Skeletal muscle cell (primary cell): Measurements from ENCODE around the gene PLGRKT.
"Not testable (repeated sequence)": the region's sequence is repeated elsewhere in the genome, so short reads cannot be mapped to it uniquely, and the experiment has no call there.

ENCODE experiments used
- DNase-seq: peaks from one replicate; pipeline ENCODE4 v3.0.0-alpha.2; 2010; ENCODE audit warnings: low read depth
- H3K4me3 ChIP-seq: 2 replicates; pipeline ENCODE4 v1.5.1; 2011; ENCODE audit warnings: low read depth, mild to moderate bottlenecking, control low read depth, low read length, moderate library complexity

Gene PLGRKT

DNA sequence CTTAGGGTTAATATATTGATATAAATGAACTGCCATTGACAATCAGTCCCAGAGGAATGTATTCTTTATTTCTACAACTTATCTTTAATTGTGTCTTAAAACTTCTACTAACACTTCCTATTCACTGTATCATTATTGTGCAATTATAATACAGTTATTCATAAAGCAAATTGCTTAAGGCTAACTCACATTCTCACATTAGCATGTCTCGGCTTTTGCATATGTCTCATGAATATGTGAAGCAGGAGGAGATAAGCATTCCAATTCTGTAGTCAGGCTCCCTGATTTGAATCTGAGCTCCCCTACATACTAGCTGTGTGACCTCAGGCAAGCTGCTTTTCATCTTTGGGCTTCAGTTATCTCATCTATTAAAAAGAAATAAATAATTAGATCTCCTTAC lies 45.4 kb downstream of the PLGRKT start:
- H3K4me3 ChIP-seq: no peak overlapping the region
- DNase-seq: no peak

DNA sequence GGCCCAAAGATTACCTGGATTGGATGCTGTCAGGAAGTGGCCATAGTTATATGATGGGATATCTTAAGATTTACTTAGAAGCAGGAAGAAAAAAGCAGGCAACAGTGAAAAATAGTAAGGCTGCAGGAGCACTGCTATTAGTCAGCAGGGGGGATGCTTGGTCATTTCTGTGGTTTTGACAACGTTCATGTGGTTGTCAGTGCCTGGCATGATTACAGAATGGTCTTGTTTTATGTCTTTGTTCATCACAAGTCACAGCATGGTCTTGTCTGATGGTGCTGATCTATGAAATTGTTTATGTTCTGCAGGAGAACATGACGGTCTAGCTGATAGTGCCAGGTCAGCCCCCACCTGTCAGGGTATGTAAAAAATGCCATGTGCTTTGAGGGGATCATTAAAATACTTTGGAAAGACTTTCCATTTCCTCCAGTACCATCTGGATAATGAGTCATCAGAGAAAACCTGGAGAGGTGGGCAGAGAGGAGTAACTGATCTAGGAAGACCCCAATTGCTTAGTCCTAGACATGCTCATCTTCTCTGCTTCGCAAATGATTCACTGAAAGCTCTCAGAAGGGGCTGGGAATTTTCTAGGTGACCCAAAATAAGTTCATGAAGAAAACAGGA lies 48.5 kb downstream of the PLGRKT start:
- DNase-seq: peak; percentile 93
- H3K4me3 ChIP-seq: no peak overlapping the region

DNA sequence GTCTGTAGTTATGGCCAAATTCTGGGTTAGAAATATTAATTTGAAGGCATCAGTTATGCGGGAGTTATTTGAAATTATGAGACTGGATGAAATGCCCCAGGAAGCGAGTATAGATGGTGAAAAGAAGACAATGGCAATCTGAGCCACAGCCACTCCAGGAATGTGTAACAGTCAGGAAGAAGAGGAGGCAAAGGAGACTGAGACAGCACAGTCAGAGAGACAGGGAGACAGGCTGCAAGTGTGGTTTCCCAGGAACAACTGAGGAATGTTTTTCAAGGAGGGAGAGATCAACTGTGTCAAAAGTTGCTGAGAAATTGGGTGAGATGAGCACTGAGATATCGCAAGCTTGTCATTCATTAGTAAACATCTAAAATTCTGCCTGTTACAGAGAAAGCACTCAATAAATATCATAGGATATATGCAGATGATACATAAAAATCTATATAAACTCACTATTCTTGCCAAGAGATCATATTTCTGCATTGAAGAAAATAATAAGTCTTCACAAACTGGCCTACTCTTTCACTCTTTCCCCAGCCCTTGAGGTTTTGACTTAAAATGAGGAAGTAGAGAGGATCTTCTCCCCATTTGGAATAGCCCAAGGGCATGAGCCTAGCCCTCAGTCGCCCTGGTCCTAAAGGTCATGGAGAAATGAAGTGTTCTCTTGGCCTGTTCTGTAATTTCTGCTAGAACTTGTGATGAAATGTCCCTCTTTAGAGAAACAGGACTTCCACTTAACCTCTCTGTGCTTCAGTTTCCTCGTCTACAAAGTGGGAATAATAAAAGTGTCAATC lies 49.5 kb downstream of the PLGRKT start:
- no peak overlapping the region for H3K4me3 ChIP-seq
- DNase-seq: peak; percentile 55

DNA sequence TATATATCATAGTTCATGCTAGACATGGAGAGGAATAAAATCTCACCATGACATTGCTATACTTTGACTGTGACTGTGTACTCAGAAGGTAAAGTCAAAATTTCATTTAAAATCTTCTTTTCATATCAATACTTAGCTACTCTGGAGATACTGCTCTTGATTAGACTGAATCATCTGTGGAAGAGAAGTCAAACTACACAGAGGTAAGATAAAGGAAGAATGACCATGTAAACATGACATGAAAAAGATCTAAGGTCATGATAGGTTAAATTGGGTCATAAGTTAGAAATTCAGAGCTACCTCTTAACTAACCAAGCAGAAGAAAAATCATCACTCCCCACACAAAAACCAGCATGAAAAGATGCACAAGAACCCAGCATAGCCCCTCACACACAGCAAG lies 53.3 kb downstream of the PLGRKT start:
- no peak overlapping the region for H3K4me3 ChIP-seq
- no peak for DNase-seq

DNA sequence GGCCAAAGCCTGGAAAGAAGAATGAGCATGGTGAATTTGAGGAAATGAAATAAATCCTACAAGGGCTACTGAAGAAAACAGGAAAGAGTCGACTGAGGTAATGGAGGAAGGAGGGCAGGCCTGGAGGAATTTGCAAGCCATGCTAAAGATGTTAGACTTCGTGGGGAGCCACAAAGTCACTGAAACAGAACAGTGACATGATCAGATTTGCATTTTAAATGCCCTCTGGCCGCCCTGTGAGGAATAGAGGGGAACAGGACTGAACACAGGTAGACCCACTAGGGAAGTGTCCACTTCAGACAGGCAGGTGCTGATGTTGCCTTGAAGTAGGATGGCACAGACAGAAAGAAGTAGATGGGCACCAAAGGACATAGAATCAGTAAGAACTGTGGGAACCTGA lies 55.2 kb downstream of the PLGRKT start:
- no peak overlapping the region for H3K4me3 ChIP-seq
- DNase-seq: no peak

DNA sequence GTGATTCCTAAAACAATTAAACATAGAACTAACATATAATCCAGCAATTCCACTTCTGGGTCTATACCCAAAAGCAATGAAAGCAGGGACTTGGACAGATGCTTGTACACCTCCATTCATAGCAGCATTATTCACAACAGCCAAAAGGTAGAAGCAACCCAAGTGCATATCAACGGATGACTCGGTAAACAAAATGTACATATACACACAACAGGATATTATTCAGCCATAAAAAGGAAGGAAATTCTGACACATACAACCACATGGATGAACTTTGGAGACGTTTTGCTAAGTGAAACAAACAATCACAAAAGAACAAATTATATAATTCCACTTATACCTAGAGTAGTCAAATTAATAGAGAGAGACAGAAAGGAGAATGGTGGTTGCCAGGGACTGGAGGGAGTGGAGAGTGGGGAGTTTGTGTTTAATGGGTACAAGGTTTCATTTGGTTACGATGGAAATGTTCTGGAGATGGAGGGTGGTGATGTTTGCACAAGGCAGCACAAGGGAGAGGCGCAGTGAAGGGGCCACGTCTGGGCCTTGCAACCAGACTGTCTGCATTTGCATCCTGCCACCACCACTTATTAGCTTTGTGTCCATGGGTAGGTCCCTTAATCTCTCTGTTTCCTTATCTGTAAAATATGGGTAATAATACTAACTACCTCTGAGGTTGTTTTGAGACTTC lies 61.8 kb downstream of the PLGRKT start:
- no peak overlapping the region for H3K4me3 ChIP-seq
- no peak for DNase-seq

DNA sequence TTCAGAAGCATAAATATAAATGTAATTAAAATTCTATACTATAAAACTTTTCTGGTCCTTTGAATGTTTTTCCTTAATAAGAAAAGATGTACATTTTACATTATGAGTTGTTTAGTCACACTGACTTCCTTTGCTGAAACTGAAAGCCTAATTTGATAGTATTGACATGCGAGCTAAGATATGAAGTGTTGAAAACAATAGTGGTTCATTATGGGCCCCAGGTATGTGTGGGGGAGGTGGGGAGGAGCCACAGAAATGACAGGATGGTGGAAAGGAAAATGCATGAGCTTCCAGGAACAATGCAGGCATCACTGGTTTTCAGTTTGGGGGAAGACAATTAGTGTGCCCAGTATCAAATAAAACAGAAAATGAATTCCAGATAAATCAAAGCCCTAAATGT lies 62.6 kb downstream of the PLGRKT start:
- no peak overlapping the region for H3K4me3 ChIP-seq
- no peak for DNase-seq

DNA sequence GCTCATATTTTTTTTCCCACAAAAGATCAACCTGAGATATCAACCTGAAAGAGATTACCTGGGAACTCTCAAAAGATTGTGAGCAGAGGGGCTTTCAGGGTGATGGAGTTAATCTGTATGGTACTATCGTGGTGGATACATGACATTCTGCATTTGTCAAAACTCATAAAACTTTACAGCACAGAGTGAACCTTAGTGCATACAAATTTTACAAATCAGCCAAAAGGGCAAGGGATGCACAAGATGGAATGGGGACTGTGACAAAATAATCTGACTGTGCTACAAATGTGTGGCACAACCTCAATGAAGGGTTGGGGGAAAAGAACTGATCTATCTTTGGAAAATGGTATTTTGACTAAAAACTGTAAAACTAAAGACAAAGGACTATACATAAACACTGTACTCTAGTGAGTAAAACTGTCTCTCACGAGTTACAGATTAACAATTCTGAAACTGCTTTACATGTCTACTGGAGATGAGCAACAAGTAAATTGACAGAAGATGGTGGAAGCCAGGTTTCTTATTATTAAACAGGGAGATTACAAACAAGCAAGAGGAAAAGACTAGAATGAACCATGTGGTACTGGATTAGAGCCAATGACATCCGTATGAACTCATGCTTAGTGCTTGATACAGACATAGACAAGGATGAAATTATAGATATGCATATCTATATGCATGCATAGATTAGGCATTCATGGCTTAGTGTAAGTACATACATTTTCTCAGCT lies 73.3 kb downstream of the PLGRKT start:
- DNase-seq: no peak
- H3K4me3 ChIP-seq: no peak overlapping the region

DNA sequence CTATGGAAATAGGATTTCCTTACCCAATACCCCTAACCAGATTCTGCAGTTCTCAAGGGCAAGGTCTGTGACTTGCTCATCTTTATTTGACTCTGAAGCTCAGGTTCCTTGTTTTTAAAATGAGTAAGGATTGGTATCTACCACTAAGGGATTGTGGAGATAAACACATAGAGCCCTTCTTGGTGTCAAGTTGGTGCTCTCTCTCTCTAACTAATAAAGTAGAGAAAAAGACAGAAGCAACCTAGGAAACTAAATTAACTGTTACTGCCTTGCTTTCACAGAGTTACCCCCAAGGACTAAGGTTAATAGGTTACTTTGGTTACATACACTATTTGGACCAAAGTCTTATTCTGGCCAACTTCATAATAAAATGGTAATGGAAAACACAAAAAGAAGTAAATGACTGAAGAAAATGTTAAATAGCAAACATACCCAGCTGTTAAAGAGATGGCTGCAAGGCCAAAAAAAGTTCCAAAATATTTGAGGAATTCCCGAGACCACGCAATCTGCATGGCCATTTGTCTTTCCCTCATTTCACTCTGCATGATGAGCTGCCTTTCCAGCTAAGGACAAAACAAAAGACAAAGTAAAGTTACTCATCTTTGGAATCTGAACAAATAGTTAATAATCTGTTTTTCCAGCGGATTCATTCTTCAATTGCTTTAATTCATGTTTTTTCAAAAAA lies 76.3 kb downstream of the PLGRKT start:
- no peak for DNase-seq
- no peak overlapping the region for H3K4me3 ChIP-seq

DNA sequence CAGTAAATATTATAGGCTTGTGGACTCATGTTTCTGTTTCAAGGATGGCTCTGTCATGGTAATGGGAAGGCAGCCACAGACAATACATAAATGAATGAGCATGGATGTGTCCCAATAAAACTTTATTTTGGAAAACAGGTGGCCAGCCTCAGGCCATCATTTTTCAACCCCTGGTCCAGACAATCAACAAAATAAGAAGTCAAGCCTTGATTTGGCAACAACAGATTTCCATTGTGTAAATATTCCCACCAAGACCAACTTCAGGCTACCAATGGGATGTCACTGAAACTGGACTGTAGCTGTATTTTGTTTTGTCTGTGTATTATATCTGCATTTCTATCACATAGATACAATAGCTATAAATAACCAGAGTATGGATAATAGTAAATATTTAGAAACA lies 77.4 kb downstream of the PLGRKT start:
- no peak overlapping the region for H3K4me3 ChIP-seq
- DNase-seq: no peak

DNA sequence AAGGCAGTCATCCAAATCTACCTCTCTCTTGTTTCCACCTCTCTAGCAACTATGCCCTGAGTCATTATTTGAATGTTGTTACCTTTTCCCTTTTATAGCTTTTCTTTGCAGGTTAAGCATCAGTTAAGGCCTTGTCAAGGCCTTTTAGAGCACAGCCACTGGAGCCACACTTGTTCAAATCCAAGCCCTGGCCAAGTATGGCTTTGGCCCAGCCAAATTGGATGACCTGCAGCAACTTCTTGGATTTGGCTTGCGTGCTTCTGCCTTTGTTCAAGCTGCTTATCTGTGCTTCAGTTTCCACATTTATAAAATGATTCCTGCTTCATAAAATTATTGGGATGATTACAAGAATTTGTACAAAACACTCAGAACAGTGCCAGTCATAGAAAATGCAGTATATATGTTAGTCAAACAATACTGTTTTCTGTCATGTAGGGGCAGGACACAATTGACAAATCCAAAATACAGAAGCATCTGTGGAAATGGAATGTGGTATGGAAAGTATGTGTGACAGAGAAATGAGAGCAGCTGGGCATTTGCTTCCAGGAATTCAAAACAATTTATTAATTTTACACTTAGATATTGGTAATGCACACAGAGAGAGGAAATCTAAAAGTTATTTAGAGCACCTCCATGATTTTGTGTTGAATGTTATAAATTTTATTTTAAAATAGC lies 80.2 kb downstream of the PLGRKT start:
- H3K4me3 ChIP-seq: no peak overlapping the region
- no peak for DNase-seq

DNA sequence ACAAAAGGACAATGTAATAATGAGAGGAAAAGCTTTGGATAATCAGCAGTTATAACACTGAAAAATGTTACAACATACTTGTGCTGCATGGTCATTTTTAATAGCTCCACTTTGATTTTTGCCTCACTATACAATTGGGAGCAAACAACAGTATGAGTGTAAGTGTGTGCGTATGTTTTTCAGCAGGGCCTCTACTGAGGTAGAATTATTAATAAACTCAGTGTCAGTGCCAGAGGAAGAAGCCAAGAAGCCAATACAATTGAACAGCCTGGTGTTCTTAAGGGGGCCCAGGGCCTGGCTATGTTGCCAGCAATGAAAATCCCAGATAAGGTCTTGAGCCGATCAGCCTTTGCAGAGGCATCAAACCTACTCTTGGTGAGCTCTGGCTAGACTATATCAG lies 81.9 kb downstream of the PLGRKT start:
- no peak for DNase-seq
- H3K4me3 ChIP-seq: no peak overlapping the region

DNA sequence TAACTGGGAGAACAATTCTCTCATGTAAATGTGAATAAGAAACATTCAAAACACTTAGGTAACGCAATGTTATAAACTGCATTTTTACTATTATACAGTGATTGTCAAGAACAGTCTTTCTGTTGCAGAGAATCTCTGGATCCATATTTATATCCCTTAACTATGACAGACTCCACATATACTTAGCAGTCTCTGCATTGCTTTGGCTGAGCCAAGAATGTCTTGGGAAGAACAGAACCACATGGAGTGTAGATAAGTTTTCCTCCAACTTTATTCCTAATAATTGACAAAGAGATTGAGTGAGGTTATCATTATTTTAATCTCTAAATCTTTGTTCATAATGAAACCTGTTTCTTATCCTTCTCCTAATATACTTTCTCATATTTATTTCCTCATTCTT lies 82.5 kb downstream of the PLGRKT start:
- no peak overlapping the region for H3K4me3 ChIP-seq
- DNase-seq: no peak

DNA sequence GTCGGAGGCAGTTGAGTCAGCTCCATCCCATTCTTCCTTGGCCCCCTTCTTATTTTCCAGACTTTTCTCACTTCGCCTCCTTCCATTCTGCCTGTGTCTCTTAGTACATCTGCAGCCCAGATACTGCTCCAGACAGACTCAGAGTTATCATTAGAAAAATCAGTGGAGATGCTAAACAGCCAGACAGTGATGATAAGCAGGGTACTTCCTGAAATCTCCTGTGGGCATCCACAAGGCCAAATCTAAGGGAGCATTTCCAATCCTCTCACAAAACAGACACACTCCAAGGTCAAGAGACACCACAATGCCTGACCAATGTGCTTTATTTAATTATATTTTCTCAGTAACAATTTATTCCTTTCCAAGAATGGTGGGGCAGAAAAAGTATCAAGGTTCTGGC lies 83.5 kb downstream of the PLGRKT start:
- H3K4me3 ChIP-seq: no peak overlapping the region
- DNase-seq: no peak

DNA sequence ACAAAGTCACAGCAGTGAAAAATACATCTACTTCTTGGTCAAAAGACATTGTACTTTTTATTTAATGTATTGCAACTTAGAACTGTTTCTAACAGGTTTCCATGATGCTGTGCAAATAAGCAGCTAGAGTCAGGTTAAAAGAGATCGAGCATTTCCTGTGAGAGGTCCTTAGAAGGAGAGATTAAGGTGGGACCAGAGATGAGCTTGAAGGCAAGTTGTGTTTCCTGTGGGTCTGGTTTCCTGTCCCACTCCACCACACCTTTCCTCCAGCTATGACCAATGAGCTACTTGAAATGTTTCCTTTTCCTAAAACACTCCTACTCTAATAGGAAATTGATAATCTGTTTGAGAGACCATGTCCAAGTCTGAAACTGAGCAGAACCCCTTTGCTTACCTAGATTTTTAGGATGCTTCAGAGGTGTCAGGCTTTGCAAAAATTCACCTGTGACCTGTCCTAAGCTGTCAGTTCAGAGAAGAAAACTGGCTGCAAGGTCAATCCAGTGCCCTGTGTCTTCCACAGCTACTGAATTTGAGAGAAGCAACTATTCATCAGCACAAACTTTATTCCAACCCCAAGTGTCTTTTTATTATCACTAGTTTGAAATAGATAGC lies 85.0 kb downstream of the PLGRKT start:
- H3K4me3 ChIP-seq: no peak overlapping the region
- no peak for DNase-seq

DNA sequence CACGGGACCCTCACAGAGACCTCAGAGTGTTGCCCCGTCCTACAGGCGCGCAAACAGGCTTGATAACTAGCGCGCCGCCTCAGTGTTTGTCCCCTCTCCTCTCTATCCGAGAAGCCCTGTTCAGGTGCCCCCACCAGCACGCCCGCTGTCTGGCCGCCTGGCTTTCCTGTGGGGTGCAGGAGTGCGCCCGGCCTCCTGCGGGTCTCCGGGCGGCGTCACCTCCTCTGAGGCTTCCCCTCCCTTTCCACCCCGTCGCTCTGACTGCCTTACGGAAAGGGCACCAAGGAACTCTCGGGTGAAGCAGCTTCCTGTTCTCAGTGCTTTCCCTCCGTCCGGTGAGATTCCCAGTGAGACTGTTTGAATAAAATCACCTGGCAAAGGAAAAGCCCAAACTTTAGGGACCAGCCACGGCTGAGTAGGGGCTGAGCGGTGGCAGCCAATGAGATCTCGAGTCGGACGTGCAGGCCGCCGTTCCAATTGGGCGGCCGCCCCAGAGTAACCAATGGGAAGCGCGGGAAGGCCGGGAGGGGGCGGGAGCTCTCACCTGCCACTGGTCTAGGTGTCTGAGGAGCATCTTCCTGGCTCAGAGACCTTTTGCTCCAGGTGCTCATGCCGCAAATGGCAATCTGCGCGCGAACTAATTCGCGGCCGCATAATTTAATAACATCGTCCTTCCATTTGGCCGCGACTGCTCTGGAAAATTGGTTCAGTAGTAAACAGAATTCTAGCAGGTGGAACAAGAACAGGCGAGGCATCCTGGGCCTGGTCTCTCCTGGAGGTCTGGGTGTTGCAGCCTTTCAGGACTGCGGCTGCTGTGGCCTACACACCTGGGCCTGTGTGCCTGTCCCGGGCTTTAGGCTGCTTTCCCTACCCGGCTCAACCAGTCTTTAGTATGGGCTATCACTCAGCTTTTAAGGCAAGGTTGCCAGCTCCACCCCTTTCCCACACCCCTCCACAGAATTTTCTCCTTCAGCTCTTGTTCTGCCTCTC lies 98.4 kb downstream of the PLGRKT start, which contains the start of gene RLN1:
Gene RLN1 (minus strand): TSS at position 885 of the 990 bp plus-strand sequence. CDS start 130 bp downstream, at position 755.
- peak within 1 kb of the TSS; percentile 13 for H3K4me3 ChIP-seq
- DNase-seq: not testable (repeated sequence)

DNA sequence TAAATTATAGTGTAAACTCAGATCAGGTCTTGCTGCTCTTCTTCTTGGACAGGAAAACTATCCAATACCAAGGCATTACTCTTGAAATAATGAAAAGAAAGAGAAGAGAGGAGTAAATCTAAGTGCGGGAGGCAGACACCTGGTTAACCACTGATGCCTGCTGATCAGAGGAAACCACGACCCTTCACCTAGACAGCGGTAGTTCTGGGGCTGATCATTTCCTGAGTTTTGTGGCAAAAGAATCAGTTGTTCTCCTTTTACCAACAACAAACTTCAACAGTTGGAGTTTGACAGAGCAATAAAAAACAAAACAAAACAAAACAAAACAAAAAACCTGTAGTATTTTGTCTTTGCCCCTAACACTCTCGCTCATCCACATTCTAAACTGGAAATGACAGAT lies 101.0 kb downstream of the PLGRKT start:
- H3K4me3 ChIP-seq: no peak overlapping the region
- no peak for DNase-seq
